Large intestine (tissue), 12 donors: ENCODE results near the gene EVC. TPM values are rescaled to one million over a fixed set of nuclear protein-coding genes. Genes with fewer than 3 reads are reported as not detected.

Experiments
- DNase-seq, 2 donors: peaks; one replicate each; pipeline versions ENCODE4 v3.0.0 to v3.0.0-alpha.2; 2013
- H3K27ac ChIP-seq: one replicate; pipeline ENCODE4 v1.5.1; 2013; ENCODE audit warnings: low read length
- H3K27me3 ChIP-seq: 2 replicates; pipeline ENCODE4 v1.6.1; 2013; ENCODE audit warnings: low read length; ENCODE audit not compliant: control insufficient read depth, insufficient read depth
- H3K36me3 ChIP-seq: 2 replicates; pipeline ENCODE4 v1.6.1; 2013; ENCODE audit warnings: low read length; ENCODE audit not compliant: control insufficient read depth, insufficient read depth
- H3K4me1 ChIP-seq: one replicate; pipeline ENCODE4 v1.6.1; 2013; ENCODE audit warnings: low read length; ENCODE audit not compliant: control insufficient read depth, insufficient read depth
- H3K4me3 ChIP-seq: one replicate; pipeline ENCODE4 v1.5.1; 2013; ENCODE audit warnings: low read length
- H3K9me3 ChIP-seq: one replicate; pipeline ENCODE4 v1.6.1; 2013; ENCODE audit warnings: mild to moderate bottlenecking, low read depth, low read length, moderate library complexity; ENCODE audit not compliant: control insufficient read depth
- WGBS: methylation state at CpG from one replicate; pipeline ENCODE4 v1.1.5; 2013; ENCODE audit warnings: low lambda C conversion rate; ENCODE audit not compliant: insufficient coverage; 5-methylcytosine and 5-hydroxymethylcytosine counted together
- long read RNA-seq, 11 donors: transcript quantifications; one replicate each; lab custom pipeline, GENCODE V29; 2026
- polyA plus RNA-seq: library from polyadenylated mRNA; unstranded; fragments of 120-200 nt; gene quantifications from one replicate; pipeline ENCODE4 v1.2.1, GENCODE V29; 2013

The EVC gene
- 4.6 TPM for polyA plus RNA-seq
- long read RNA-seq, donor 1, result 0 reads
- long read RNA-seq, donor 2, result 0 reads
- long read RNA-seq, donor 3, result 0 reads
- long read RNA-seq, donor 4, result 0 reads
- long read RNA-seq, donor 5, result 0 reads
- long read RNA-seq, donor 6, full-length matches to known transcripts, result 1 of 9 reads
- long read RNA-seq, donor 6, partial matches to known transcripts, result 0 of 9 reads
- long read RNA-seq, donor 6, other reads (novel, unspliced or antisense), result 8 of 9 reads
- long read RNA-seq, donor 7, result 0 reads
- long read RNA-seq, donor 8, result 0 reads
- long read RNA-seq, donor 9, result 0 reads
- long read RNA-seq, donor 10, result 0 reads
- long read RNA-seq, donor 11, result 0 reads

DNA sequence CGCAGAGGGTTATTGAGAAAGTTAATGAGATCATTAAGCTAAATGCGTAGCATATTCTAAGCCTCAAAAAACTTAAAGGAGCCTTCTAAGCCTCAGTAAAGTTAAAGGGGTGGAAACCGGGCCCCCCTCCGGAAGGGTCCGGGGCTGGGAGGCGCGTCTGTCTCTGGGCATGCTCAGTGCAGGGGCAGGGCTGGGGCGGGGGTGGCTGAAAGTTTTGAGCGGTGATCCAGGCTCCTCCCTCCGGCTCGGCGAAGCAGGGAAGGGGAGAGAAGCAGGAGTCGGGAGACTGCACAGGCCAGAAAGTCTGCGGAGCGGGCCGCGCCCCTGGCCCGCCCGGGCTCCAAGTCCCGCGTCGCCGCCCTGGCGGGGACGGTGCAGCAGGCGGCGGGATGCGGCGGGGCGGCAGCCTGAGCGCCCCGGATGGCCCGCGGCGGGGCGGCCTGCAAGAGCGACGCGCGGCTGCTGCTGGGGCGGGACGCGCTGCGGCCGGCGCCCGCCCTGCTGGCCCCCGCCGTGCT is at the start of gene EVC:
EVC (plus strand) TSS at position 241 of the 518 bp plus-strand sequence; CDS start at position 421, 180 bp downstream.
- no peaks in the 10 kb centered on the region for H3K9me3 ChIP-seq
- no peak within 1 kb of the TSS for H3K27ac ChIP-seq
- H3K36me3 ChIP-seq, result no peaks in the 10 kb centered on the region
- H3K4me1 ChIP-seq, result peaks cover 4% of the 10 kb centered on the region
- peak; percentile 44 to 52 for DNase-seq
- no CpG with 5 or more reads among the region's 49 CpGs for WGBS
- peak within 1 kb of the TSS; percentile 35 for H3K4me3 ChIP-seq
- H3K27me3 ChIP-seq, result peaks cover 54% of the 10 kb centered on the region

DNA sequence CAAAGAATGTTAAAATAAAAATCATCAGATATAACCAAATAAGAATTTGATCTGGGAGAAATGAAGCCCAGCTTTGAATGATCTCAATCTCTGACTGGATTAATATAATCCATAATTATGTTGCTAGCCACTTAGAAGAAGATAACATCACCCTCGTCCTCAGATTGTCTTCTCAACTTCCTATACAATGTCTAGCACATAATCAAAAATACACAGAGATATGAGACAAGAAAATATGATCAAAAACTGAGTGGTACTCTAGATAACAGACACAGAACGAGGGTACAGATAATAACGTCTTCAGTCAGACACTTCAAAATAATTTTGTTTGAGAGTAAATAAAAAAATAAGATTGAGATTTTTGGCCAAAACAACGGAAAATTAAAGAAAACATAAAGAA is 49.8 kb upstream of the EVC start:
- WGBS, result 89% methylated on average over 3 of the region's 4 CpGs
- no peak overlapping the region for H3K27ac ChIP-seq
- DNase-seq, result no peak
- no peaks in the 10 kb centered on the region for H3K27me3 ChIP-seq
- H3K36me3 ChIP-seq, result peaks cover 4% of the 10 kb centered on the region
- no peaks in the 10 kb centered on the region for H3K9me3 ChIP-seq
- no peak overlapping the region for H3K4me3 ChIP-seq
- no peaks in the 10 kb centered on the region for H3K4me1 ChIP-seq

- WGBS, result 100% methylated on average over 1 of the region's 1 CpG
- H3K4me3 ChIP-seq, result no peak overlapping the region
- H3K36me3 ChIP-seq, result peaks cover 4% of the 10 kb centered on the region
- H3K4me1 ChIP-seq, result no peaks in the 10 kb centered on the region
- no peak overlapping the region for H3K27ac ChIP-seq
- no peaks in the 10 kb centered on the region for H3K27me3 ChIP-seq
- no peak for DNase-seq
- H3K9me3 ChIP-seq, result no peaks in the 10 kb centered on the region
Measured at GRCh38 chr4:5662555-5662954, 48.4 kb upstream of the EVC start.

- no CpG with 5 or more reads among the region's 12 CpGs for WGBS
- no peak for DNase-seq
- Histone ChIP-seq H3K4me1 (no peaks in the 10 kb centered on the region), H3K27me3 (no peaks in the 10 kb centered on the region), H3K9me3 (no peaks in the 10 kb centered on the region), H3K27ac (no peak overlapping the region), H3K4me3 (no peak overlapping the region), H3K36me3 (peaks cover 4% of the 10 kb centered on the region)
Measured at GRCh38 chr4:5664778-5665177, 46.2 kb upstream of the EVC start.

GRCh38 chr4:5666741-5667140 is 44.3 kb upstream of the EVC start:
- Histone ChIP-seq H3K4me1 (no peaks in the 10 kb centered on the region), H3K4me3 (no peak overlapping the region), H3K27ac (no peak overlapping the region), H3K36me3 (peaks cover 4% of the 10 kb centered on the region), H3K27me3 (no peaks in the 10 kb centered on the region), H3K9me3 (peaks cover 8% of the 10 kb centered on the region)
- WGBS, result no CpG with 5 or more reads among the region's 1 CpG
- no peak for DNase-seq

DNA sequence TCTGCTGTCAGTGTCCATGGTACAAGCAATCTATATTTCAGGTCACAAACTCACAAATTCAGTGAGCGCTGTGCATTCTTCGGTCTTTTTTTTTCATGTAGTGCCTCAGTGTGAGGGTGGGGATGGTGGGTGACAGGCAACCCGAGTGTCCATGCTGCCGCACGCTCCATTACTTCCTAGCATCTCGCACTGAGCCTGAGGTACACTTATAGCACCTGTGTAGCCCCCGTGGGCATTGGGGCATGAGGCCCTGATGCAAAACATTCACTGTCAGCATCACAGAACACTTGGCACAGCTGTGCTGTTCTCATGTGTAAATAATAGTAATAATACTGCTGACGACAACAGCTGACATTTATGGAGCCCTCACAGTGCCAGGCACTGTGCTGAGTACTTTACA is 34.2 kb upstream of the EVC start:
- WGBS, result no CpG with 5 or more reads among the region's 8 CpGs
- Histone ChIP-seq H3K9me3 (no peaks in the 10 kb centered on the region), H3K36me3 (no peaks in the 10 kb centered on the region), H3K27ac (no peak overlapping the region), H3K4me3 (no peak overlapping the region), H3K27me3 (no peaks in the 10 kb centered on the region), H3K4me1 (no peaks in the 10 kb centered on the region)
- DNase-seq, result no peak

- Histone ChIP-seq H3K4me1 (no peaks in the 10 kb centered on the region), H3K27ac (no peak overlapping the region), H3K27me3 (no peaks in the 10 kb centered on the region), H3K4me3 (no peak overlapping the region), H3K9me3 (no peaks in the 10 kb centered on the region), H3K36me3 (no peaks in the 10 kb centered on the region)
- WGBS, result 94% methylated on average over 4 of the region's 10 CpGs
- DNase-seq, result no peak
Measured at GRCh38 chr4:5678977-5679376, 32.0 kb upstream of the EVC start.

DNA sequence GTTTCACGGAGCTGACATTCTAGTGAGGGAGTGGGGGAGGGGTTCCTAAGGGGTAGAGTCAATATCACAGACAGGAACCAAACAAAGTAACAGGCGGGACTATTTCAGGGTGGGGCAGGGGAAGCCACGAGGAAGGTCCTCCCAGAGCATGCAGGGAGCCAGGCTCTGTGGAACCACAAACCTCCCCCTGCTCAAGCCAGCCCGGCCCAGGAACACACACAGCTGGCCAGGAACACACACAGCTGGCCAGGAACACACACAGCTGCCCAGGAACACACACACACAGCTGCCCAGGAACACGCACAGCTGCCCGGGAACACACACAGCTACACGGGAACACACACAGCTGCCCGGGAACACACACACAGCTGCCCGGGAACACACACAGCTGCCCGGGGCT is 27.4 kb upstream of the EVC start:
- Histone ChIP-seq H3K4me3 (no peak overlapping the region), H3K27me3 (no peaks in the 10 kb centered on the region), H3K27ac (no peak overlapping the region), H3K4me1 (no peaks in the 10 kb centered on the region), H3K9me3 (no peaks in the 10 kb centered on the region), H3K36me3 (peaks cover 9% of the 10 kb centered on the region)
- no peak for DNase-seq
- no CpG with 5 or more reads among the region's 10 CpGs for WGBS

GRCh38 chr4:5685296-5685695 is 25.7 kb upstream of the EVC start:
- no peak for DNase-seq
- H3K4me1 ChIP-seq, result no peaks in the 10 kb centered on the region
- H3K9me3 ChIP-seq, result no peaks in the 10 kb centered on the region
- H3K36me3 ChIP-seq, result peaks cover 11% of the 10 kb centered on the region
- WGBS, result no CpG with 5 or more reads among the region's 9 CpGs
- H3K4me3 ChIP-seq, result no peak overlapping the region
- no peaks in the 10 kb centered on the region for H3K27me3 ChIP-seq
- no peak overlapping the region for H3K27ac ChIP-seq

DNA sequence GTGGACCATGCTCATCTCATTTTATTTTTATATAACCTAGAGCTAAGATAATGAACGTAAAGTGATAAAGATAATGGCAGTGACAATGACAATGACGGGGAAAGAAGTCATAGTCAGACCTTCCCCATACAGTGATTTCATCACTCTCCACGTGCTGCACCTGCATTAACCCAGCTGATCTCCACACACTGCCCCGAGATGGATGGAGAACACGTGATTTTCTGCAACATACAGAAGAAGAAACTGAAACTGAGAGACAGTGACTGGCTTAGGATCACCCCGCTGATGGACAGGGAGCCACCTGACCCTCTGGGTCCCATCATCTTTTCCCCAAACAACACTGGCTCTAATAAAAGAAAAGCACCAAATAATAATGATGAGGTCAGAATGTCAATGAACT is 24.7 kb upstream of the EVC start:
- H3K36me3 ChIP-seq, result peaks cover 11% of the 10 kb centered on the region

DNA sequence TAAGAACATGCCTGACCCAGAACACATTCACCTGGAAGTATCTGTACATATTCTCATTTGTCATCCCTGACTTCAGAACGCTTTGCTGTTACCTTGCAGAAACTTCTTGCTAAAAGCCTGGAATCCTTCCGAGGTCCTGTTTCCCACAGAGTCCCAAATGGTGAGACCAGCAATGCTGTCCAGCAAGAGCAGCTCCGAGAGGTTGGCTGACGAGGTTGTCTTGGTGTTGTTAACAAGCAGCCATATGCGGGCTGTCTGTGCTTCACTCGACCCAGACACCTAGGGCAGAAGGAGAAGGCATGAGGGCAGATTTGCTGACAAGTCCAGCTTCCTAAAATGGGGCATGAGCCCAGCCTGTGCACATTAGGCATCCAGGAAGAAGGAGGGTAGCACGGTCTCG is 21.9 kb upstream of the EVC start:
- Histone ChIP-seq H3K4me1 (no peaks in the 10 kb centered on the region), H3K36me3 (peaks cover 15% of the 10 kb centered on the region), H3K27me3 (no peaks in the 10 kb centered on the region), H3K4me3 (no peak overlapping the region), H3K9me3 (no peaks in the 10 kb centered on the region), H3K27ac (no peak overlapping the region)
- DNase-seq, result no peak
- no CpG with 5 or more reads among the region's 8 CpGs for WGBS

More for the DNA sequence above, 24.7 kb upstream of the EVC start:
- Histone ChIP-seq H3K27me3 (no peaks in the 10 kb centered on the region), H3K4me1 (no peaks in the 10 kb centered on the region), H3K9me3 (no peaks in the 10 kb centered on the region), H3K27ac (no peak overlapping the region), H3K4me3 (no peak overlapping the region)
- no peak for DNase-seq
- WGBS, result no CpG with 5 or more reads among the region's 6 CpGs
